ENCODE measurements around the gene RBMS3. TPM values are rescaled to one million over a fixed set of nuclear protein-coding genes. Genes with fewer than 3 reads are reported as not detected.

The RBMS3 gene
- total and polyA plus RNA-seq, 2 of the 8 experiments (the other 6 are each of a cell fraction or from before 2014, with no cell fraction given): 3.7 to 6.9 TPM

- H3K9me3 ChIP-seq (ENCODE audit: insufficient read depth in 2 of 2, low read depth in 1 of 2, low read length in 1 of 2): no peaks in the 10 kb centered on the region
- H3K9ac ChIP-seq (replicated peaks in 1 of 4; ENCODE audit: extremely low read depth in 1 of 4, low read depth in 3 of 4, low read length in 3 of 4): no peak overlapping the region
- H4K20me1 ChIP-seq (replicated peaks in 1 of 2; ENCODE audit: control insufficient read depth in 1 of 2, insufficient read depth in 2 of 2, low read length in 2 of 2): no peaks in the 10 kb centered on the region
- no peak overlapping the region for H2AFZ ChIP-seq (ENCODE audit: low read length)
- H4K91ac ChIP-seq (replicated peaks; ENCODE audit: insufficient read length, low read length): no peak overlapping the region
- H3K56ac ChIP-seq (replicated peaks; ENCODE audit: insufficient read length, low read depth, low read length): no peak overlapping the region
- no peaks in the 10 kb centered on the region for H3K36me3 ChIP-seq (ENCODE audit: control insufficient read depth in 2 of 4, insufficient read depth in 4 of 4, low read length in 3 of 4)
- no peak overlapping the region for H3K4me3 ChIP-seq (ENCODE audit: extremely low read depth in 1 of 4, insufficient read depth in 2 of 4, low read depth in 3 of 4, low read length in 4 of 4)
- H3K23ac ChIP-seq (ENCODE audit: insufficient read length): no peak overlapping the region
- no peak overlapping the region for H3K27ac ChIP-seq (ENCODE audit: low read depth, low read length)
- POLR2A ChIA-PET (ENCODE audit: partially characterized antibody): no interaction called here
- no peaks in the 10 kb centered on the region for H3K79me1 ChIP-seq (ENCODE audit: low read depth, low read length)
- CTCF ChIA-PET (ENCODE audit: partially characterized antibody): interaction anchor here (0.6 kb wide), 1 partner anchor 28 kb away, joined by 3 read pairs; no protein-coding TSS in a partner anchor
- no peak overlapping the region for H2BK5ac ChIP-seq (ENCODE audit: low read depth, low read length)
- no peaks in the 10 kb centered on the region for H3K23me2 ChIP-seq (ENCODE audit: low read depth, low read length)
- no peak overlapping the region for H3K4me2 ChIP-seq (ENCODE audit: insufficient read depth in 1 of 2, low read depth in 2 of 2, low read length in 2 of 2)
- TF ChIP-seq ATF3 (IDR thresholded peaks at IDR 0.05; ENCODE audit: insufficient read depth, low read depth, low read length) (no peak), GTF2F1 (IDR thresholded peaks at IDR 0.05; ENCODE audit: borderline replicate concordance, low read depth, low read length) (no peak), JUN (IDR thresholded peaks at IDR 0.05; ENCODE audit: low read depth, low read length) (no peak), RXRA (IDR thresholded peaks at IDR 0.05; ENCODE audit: insufficient read depth, low read depth, low read length) (no peak), CHD1 (IDR thresholded peaks at IDR 0.05; ENCODE audit: low read depth, low read length) (no peak), SIX5 (IDR thresholded peaks at IDR 0.05; ENCODE audit: low read depth, low read length) (no peak), SP1 (IDR thresholded peaks at IDR 0.05; ENCODE audit: low read depth, low read length) (no peak), SUZ12 (IDR thresholded peaks at IDR 0.05; ENCODE audit: low read length) (no peak), RFX5 (IDR thresholded peaks at IDR 0.05; ENCODE audit: borderline replicate concordance, low read depth, low read length) (no peak), CBX5 (IDR thresholded peaks at IDR 0.05; ENCODE audit: low read depth, low read length) (no peak), POU5F1 (IDR thresholded peaks at IDR 0.05; ENCODE audit: low read depth, low read length) (no peak), KDM5A (IDR thresholded peaks at IDR 0.05; ENCODE audit: low read length) (no peak)
- 94% methylated on average over 2 of the region's 2 CpGs; no CpG with 5 or more reads in 1 of the 2 experiments for WGBS, 2 experiments (ENCODE audit: extremely low coverage in 1 of 2, insufficient coverage in 1 of 2, insufficient read length in 1 of 2, insufficient replicate concordance in 2 of 2, low coverage in 1 of 2, low lambda C conversion rate in 2 of 2, missing lambda C conversion rate in 1 of 2)
- H4K5ac ChIP-seq (ENCODE audit: insufficient read length, low read depth, low read length): no peak overlapping the region
- no peak overlapping the region for H2BK15ac ChIP-seq (ENCODE audit: low read length)
- H3K27me3 ChIP-seq (replicated peaks in 1 of 4; ENCODE audit: control insufficient read depth in 3 of 4, extremely low read depth in 1 of 4, insufficient read depth in 3 of 4, low read length in 3 of 4): no peaks in the 10 kb centered on the region
- H2BK12ac ChIP-seq (ENCODE audit: low read depth, low read length): no peak overlapping the region
- H3K14ac ChIP-seq (ENCODE audit: insufficient read length): no peak overlapping the region
- H2BK20ac ChIP-seq (ENCODE audit: low read length): no peak overlapping the region
- H4K8ac ChIP-seq (ENCODE audit: extremely low read depth, insufficient read depth, low read length): no peak overlapping the region
- DNase-seq (ENCODE audit: low read depth in 1 of 2, low spot score in 2 of 2) (no peak), FAIRE-seq (no peak)
- no peaks in the 10 kb centered on the region for H3K4me1 ChIP-seq (replicated peaks in 1 of 4; ENCODE audit: control insufficient read depth in 3 of 4, insufficient read depth in 4 of 4, low read length in 3 of 4)
- H3K4ac ChIP-seq (replicated peaks; ENCODE audit: insufficient read length, low read depth, low read length): no peak overlapping the region
- H3K79me2 ChIP-seq (ENCODE audit: control insufficient read depth in 1 of 2, insufficient read depth in 2 of 2, low read length in 2 of 2): no peaks in the 10 kb centered on the region
- no peak overlapping the region for H3K18ac ChIP-seq (ENCODE audit: extremely low read depth, low read length)
- no peak overlapping the region for H2BK120ac ChIP-seq (replicated peaks; ENCODE audit: low read depth, low read length)
- H2AK5ac ChIP-seq (ENCODE audit: low read depth, low read length): no peak overlapping the region
Measured at GRCh38 chr3:29587340-29587739, 306.5 kb downstream of the RBMS3 start.
